GM19438 (cell line): Measurements from ENCODE around the gene PEAK1.

Experiments used
- ATAC-seq: cut with Tn5 transposase; IDR thresholded peaks from one replicate; pipeline ENCODE4 v1.9.1; 2021; ENCODE audit warnings: low read depth; ENCODE audit not compliant: unreplicated experiment

Gene PEAK1

GRCh38 chr15:77107531-77108355 is 312.2 kb downstream of the PEAK1 start:
- ATAC-seq: no peak

- ATAC-seq: no peak
These were observed 312.8 kb downstream of the PEAK1 start for GRCh38 chr15:77107068-77107467.

GRCh38 chr15:77104155-77104554 is 315.7 kb downstream of the PEAK1 start:
- ATAC-seq: no peak

GRCh38 chr15:77099741-77100463 is 320.0 kb downstream of the PEAK1 start:
- no peak for ATAC-seq

GRCh38 chr15:77098572-77098971 is 321.3 kb downstream of the PEAK1 start:
- no peak for ATAC-seq

- ATAC-seq: no peak
These were observed 322.0 kb downstream of the PEAK1 start for GRCh38 chr15:77097921-77098320.

GRCh38 chr15:77097248-77097721 is 322.6 kb downstream of the PEAK1 start:
- no peak for ATAC-seq

- ATAC-seq: no peak
These were observed 323.4 kb downstream of the PEAK1 start for GRCh38 chr15:77096541-77096940.

GRCh38 chr15:77096138-77096537 is 323.8 kb downstream of the PEAK1 start:
- ATAC-seq: no peak

- no peak for ATAC-seq
These were observed 325.4 kb downstream of the PEAK1 start for GRCh38 chr15:77094397-77095030.

GRCh38 chr15:77093436-77093835 is 326.5 kb downstream of the PEAK1 start:
- no peak for ATAC-seq

- no peak for ATAC-seq
These were observed 328.8 kb downstream of the PEAK1 start for GRCh38 chr15:77091097-77091496.

- ATAC-seq: no peak
These were observed 332.7 kb downstream of the PEAK1 start for GRCh38 chr15:77087213-77087612.

- ATAC-seq: no peak
These were observed 334.6 kb downstream of the PEAK1 start for GRCh38 chr15:77085297-77085696.

GRCh38 chr15:77084436-77084835 is 335.5 kb downstream of the PEAK1 start:
- ATAC-seq: no peak

GRCh38 chr15:77083381-77084160 is 336.3 kb downstream of the PEAK1 start:
- no peak for ATAC-seq

- no peak for ATAC-seq
These were observed 337.9 kb downstream of the PEAK1 start for GRCh38 chr15:77081971-77082370.

GRCh38 chr15:77076323-77076915 is 343.5 kb downstream of the PEAK1 start:
- no peak for ATAC-seq

GRCh38 chr15:77075528-77075927 is 344.4 kb downstream of the PEAK1 start:
- no peak for ATAC-seq

- no peak for ATAC-seq
These were observed 345.6 kb downstream of the PEAK1 start for GRCh38 chr15:77074350-77074749.
